ENCODE data around the gene DLGAP3.

DNA sequence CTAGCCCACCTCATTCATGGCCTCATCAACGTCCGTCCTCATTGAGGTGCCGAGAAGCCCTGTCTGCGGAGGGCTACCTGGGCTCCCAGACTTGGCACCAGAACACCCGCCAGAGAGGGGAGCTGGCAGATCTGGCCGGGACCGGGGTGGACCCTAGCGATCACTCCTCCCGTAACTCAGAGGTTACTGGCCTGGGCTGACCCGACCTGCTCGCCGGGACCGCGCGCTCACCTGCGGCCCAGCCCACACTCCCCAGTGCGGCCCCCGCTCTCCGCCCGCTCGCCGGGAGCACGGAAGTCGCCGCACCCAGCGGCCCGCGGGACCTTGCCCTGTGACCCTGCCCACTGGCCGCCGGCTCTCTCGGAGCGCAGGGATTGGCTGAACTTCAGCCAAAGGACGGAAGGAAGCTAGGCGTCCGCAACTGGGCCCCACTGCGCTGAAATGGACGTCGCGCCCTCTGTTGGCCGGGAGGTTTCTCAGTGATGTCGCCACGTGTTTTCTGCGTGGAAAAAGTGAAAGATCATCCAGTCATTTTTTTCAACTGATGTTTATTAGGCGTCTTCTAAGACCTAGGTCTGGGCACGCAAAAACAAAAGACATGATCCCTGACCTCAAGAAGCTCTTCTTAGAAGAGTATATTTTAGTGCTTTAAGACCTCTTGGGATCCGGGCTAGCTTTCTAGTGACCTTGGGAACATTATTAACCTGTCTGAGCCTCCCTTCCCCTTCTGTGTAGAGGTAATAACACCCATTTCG is 69.8 kb downstream of the DLGAP3 start, which contains the start of gene SMIM12:
- TF ChIP-seq, protein P1, sequence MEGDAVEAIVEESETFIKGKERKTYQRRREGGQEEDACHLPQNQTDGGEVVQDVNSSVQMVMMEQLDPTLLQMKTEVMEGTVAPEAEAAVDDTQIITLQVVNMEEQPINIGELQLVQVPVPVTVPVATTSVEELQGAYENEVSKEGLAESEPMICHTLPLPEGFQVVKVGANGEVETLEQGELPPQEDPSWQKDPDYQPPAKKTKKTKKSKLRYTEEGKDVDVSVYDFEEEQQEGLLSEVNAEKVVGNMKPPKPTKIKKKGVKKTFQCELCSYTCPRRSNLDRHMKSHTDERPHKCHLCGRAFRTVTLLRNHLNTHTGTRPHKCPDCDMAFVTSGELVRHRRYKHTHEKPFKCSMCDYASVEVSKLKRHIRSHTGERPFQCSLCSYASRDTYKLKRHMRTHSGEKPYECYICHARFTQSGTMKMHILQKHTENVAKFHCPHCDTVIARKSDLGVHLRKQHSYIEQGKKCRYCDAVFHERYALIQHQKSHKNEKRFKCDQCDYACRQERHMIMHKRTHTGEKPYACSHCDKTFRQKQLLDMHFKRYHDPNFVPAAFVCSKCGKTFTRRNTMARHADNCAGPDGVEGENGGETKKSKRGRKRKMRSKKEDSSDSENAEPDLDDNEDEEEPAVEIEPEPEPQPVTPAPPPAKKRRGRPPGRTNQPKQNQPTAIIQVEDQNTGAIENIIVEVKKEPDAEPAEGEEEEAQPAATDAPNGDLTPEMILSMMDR (conservative IDR thresholded peaks at IDR 0.05; ENCODE audit: low read depth, low read length), result peak; percentile 94
- TF ChIP-seq EZH2 (IDR thresholded peaks at IDR 0.05; ENCODE audit: borderline replicate concordance, low read depth, low read length, poor library complexity, severe bottlenecking), result no peak
